ENCODE data around the gene CCDC188. TPM values are rescaled to one million over a fixed set of nuclear protein-coding genes. Genes with fewer than 3 reads are reported as not detected.

CCDC188 gene
- total and polyA plus RNA-seq, 9 of the 15 experiments (the other 6 are each of a cell fraction or from before 2014, with no cell fraction given): not detected

DNA sequence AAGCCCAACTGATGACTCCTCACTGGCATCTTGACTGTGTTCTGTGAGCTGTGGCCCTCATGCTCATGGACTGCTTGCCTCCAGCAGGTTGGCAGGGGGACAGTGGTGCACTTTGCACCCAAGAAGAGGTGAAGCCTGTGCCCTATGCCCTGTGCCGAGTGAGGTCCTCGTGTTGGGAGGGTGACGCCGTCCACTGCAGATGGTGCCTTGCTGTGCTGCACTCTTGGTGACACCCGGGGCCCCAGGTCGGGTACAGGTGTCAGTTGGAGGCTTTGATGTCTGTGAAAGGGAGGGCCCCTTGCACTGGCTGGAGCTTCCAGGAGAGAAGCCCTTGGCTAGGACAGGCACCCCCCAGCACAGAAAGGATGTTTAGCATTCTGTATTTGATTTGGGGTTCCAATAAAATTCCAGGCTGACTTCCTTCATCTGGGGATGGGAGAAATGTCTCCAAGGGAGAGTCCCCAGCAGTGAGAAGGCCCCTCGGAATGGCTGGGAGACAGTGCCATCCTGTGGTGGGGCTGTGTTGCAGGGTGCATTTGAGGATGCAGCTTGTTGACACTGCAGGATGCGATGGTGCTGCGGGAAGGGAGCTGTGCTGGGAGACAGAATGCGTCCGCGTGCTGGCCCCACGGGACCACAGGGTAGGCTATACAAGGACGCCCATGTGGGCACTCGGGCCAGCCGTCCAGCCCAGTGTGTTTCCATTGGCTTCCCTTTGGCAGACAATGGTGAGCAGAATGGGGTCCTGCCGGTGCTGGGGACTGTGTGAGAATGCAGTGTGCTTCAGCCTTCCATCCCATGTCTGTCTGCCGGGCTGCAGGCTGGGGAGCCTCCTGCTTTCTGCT is 21.7 kb downstream of the CCDC188 start (continued):
- TF ChIP-seq, protein P1, sequence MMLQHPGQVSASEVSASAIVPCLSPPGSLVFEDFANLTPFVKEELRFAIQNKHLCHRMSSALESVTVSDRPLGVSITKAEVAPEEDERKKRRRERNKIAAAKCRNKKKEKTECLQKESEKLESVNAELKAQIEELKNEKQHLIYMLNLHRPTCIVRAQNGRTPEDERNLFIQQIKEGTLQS (IDR thresholded peaks at IDR 0.05): no peak
- TF ChIP-seq, protein P1 (CRISPR knock-in tag; conservative IDR thresholded peaks at IDR 0.05): peak; percentile 83; the same call in 1 of the 2 replicates
- TF ChIP-seq ESRRB (CRISPR knock-in tag; IDR thresholded peaks at IDR 0.05; ENCODE audit: borderline replicate concordance) (no peak), DNMT1 (IDR thresholded peaks at IDR 0.05) (0 out of 2 replicates have a peak, but pooled peaks have one; percentile 34), BHLHE40 (IDR thresholded peaks at IDR 0.05; ENCODE audit: low read length) (peak; percentile 74; the same call in 1 of the 2 replicates), MYC (IDR thresholded peaks at IDR 0.05; ENCODE audit: low read depth, low read length) (peak; percentile 77), MYC (CRISPR knock-in tag; IDR thresholded peaks at IDR 0.05; ENCODE audit: borderline replicate concordance, low read depth) (peak; percentile 37; the same call in 1 of the 2 replicates), ZSCAN32 (CRISPR knock-in tag; IDR thresholded peaks at IDR 0.05) (0 out of 2 replicates have a peak, but pooled peaks have one; percentile 29), ATF1 (CRISPR knock-in tag; IDR thresholded peaks at IDR 0.05) (no peak), ATF1 (tag; IDR thresholded peaks at IDR 0.05) (peak; percentile 61), SLC30A9 (CRISPR knock-in tag; IDR thresholded peaks at IDR 0.05) (no peak), ZNF408 (CRISPR knock-in tag; IDR thresholded peaks at IDR 0.05; ENCODE audit: low read depth) (0 out of 2 replicates have a peak, but pooled peaks have one; percentile 26), FIP1L1 (IDR thresholded peaks at IDR 0.05; ENCODE audit: low read depth, low read length, poor library complexity, severe bottlenecking) (peak; percentile 72), CBX3 (IDR thresholded peaks at IDR 0.05; ENCODE audit: borderline replicate concordance in 1 of 2, low read length in 2 of 2) (peak in 1 of 2 experiments; percentile 64; a peak in 1 of 3 replicates)
- TF ChIP-seq, protein P2, sequence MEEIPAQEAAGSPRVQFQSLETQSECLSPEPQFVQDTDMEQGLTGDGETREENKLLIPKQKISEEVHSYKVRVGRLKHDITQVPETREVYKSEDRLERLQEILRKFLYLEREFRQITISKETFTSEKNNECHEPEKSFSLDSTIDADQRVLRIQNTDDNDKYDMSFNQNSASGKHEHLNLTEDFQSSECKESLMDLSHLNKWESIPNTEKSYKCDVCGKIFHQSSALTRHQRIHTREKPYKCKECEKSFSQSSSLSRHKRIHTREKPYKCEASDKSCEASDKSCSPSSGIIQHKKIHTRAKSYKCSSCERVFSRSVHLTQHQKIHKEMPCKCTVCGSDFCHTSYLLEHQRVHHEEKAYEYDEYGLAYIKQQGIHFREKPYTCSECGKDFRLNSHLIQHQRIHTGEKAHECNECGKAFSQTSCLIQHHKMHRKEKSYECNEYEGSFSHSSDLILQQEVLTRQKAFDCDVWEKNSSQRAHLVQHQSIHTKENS (CRISPR knock-in tag; IDR thresholded peaks at IDR 0.05): no peak
- TF ChIP-seq, protein P3, sequence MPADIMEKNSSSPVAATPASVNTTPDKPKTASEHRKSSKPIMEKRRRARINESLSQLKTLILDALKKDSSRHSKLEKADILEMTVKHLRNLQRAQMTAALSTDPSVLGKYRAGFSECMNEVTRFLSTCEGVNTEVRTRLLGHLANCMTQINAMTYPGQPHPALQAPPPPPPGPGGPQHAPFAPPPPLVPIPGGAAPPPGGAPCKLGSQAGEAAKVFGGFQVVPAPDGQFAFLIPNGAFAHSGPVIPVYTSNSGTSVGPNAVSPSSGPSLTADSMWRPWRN (IDR thresholded peaks at IDR 0.05; ENCODE audit: low read depth): 0 out of 2 replicates have a peak, but pooled peaks have one; percentile 12
- TF ChIP-seq, protein P4, sequence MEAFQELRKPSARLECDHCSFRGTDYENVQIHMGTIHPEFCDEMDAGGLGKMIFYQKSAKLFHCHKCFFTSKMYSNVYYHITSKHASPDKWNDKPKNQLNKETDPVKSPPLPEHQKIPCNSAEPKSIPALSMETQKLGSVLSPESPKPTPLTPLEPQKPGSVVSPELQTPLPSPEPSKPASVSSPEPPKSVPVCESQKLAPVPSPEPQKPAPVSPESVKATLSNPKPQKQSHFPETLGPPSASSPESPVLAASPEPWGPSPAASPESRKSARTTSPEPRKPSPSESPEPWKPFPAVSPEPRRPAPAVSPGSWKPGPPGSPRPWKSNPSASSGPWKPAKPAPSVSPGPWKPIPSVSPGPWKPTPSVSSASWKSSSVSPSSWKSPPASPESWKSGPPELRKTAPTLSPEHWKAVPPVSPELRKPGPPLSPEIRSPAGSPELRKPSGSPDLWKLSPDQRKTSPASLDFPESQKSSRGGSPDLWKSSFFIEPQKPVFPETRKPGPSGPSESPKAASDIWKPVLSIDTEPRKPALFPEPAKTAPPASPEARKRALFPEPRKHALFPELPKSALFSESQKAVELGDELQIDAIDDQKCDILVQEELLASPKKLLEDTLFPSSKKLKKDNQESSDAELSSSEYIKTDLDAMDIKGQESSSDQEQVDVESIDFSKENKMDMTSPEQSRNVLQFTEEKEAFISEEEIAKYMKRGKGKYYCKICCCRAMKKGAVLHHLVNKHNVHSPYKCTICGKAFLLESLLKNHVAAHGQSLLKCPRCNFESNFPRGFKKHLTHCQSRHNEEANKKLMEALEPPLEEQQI (IDR thresholded peaks at IDR 0.05): no peak
- TF ChIP-seq, protein P5, sequence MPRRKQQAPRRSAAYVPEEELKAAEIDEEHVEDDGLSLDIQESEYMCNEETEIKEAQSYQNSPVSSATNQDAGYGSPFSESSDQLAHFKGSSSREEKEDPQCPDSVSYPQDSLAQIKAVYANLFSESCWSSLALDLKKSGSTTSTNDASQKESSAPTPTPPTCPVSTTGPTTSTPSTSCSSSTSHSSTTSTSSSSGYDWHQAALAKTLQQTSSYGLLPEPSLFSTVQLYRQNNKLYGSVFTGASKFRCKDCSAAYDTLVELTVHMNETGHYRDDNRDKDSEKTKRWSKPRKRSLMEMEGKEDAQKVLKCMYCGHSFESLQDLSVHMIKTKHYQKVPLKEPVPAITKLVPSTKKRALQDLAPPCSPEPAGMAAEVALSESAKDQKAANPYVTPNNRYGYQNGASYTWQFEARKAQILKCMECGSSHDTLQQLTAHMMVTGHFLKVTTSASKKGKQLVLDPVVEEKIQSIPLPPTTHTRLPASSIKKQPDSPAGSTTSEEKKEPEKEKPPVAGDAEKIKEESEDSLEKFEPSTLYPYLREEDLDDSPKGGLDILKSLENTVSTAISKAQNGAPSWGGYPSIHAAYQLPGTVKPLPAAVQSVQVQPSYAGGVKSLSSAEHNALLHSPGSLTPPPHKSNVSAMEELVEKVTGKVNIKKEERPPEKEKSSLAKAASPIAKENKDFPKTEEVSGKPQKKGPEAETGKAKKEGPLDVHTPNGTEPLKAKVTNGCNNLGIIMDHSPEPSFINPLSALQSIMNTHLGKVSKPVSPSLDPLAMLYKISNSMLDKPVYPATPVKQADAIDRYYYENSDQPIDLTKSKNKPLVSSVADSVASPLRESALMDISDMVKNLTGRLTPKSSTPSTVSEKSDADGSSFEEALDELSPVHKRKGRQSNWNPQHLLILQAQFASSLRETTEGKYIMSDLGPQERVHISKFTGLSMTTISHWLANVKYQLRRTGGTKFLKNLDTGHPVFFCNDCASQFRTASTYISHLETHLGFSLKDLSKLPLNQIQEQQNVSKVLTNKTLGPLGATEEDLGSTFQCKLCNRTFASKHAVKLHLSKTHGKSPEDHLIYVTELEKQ (CRISPR knock-in tag; IDR thresholded peaks at IDR 0.05): 0 out of 2 replicates have a peak, but pooled peaks have one; percentile 23
